LoVo (cell line): ENCODE results near the gene TAF15.

Experiments used
- DNase-seq: peaks from one replicate; pipeline ENCODE4 v3.0.0-alpha.2; 2016; ENCODE audit warnings: low spot score

TAF15 gene

DNA sequence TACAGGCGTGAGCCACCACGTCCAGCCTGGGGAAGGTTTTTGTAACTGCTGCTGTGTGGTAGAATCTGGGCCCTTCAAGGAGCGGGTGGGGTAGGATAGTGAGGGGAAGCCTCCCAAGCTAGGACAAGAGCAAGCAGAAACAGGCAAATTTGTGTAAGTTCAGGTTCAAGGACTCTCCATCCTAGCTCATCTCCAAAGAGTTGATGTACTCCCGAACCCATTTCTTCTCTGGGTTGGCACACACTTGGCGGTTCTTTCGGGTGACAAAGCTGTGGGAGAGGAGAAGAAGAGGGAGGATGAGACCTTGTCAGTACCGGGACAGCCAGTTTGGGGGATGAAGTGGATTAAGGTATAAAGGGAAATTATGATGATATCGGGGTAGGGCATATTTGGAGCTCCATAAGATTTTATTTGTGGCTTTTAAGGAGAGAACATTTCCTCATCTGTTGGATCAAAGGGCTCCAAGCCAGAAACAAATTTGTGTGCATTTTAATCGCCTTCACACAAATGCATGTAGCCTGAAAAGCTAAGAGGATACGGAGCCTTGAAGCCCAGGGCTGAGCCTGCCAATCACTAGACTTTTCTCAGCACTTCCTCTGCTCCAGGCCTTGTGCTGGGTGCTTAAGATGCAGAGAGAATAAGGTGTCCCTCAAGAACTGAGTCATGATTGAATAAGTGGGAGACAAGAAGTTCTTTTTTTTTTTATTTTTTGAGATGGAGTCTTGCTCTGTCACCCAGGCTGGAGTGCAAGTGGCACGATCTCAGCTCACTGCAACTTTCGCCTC, 63.1 kb downstream of the TAF15 start:
- no peak for DNase-seq

- no peak for DNase-seq
Observed at GRCh38 chr17:35875072-35875799, 66.0 kb downstream of the TAF15 start.

GRCh38 chr17:35875800-35876139, 66.5 kb downstream of the TAF15 start:
- DNase-seq: no peak

DNA sequence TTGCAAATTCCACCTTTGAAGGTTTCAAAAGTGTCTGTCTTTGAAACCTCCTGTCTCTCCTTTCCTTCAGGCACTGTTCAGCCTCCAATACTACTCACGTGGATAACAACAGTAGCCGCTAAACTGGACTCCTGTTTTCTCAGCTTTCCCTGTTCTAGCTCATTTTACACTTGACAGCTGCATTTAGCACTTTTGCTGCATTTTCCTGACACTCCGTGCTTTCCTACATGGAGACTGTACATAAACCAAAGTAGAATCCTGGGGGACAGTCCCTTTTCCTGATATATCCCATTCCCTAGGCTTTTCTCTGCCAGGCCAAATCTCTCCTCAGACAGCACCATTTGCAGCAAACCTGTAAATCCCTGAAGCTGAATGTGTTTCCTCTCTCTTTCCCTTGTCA, 67.2 kb downstream of the TAF15 start:
- no peak for DNase-seq

DNA sequence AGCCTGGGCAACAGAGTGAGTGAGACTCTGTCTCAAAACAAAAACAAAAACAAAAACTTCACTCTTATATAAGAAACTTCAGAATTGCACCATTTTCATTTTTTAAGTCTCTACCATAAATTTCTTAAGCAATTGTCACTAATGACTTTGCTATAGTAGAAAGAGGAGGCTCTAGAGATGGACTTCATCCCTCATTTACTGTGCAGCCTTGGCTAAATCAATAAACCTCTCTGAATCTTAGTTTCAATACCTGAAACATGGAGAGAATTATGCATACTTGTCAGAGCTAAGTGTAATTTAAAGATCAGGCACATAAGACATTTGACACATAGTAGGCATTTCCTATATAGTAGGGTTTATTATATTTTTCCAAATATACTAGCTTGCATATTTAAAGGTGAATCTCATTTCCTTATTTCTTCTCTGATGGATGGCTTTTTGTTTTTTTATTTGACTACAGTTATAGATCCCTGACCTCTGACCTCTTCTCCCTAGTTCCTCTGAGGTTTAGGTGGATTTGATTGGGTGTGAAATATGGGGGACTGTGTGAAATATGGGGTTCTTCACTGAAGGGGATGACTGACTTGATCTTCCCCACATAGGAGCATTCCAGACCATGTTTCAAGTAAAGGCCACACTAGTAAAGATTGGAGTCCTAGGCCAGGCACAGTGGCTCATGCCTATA, 68.2 kb downstream of the TAF15 start:
- no peak for DNase-seq

- no peak for DNase-seq
Observed at GRCh38 chr17:35878361-35878760, 69.1 kb downstream of the TAF15 start.

DNA sequence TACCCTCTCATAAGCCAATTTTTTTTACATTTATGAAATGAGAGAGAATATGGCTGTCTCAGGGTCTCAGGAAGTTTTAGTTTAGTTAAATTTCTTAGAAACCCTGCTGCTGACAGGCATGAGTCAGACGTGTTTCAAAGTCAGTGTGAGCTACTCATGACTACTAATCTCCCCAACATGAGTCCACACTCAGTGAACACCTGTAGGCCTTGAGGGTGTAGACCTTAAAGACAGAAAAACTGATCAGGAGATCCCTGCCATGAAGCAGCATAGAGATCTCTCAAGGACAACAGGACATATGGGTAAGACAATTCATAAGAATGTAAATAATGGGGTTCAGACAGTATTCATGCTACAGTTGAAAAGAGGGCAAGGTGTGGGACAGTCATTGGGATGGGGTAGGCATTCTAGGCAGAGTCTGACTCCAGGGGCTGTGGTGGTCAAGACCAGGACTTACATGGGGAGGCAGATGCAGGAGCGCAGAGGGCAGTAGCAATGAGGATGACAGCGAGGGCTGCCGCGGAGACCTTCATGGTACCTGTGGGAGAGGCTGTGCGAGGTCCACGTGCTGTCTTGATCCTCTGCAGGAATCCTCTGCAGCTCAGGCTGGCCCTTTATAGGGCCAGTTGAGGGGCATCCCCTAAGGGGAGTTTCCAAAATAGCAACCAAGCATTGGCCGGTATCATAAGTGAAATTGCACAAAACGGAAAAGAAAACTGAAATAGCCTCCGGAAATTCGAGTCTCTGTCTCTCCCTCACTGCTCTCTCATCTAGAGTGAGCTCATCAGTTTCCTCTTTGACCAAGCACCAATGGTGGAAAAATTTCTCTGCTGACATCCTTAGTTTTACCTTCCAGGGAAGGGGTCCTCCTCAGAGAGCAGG, 70.7 kb downstream of the TAF15 start, which contains the start of gene CCL5:
CCL5 (minus strand) TSS at position 588 of the 882 bp plus-strand sequence.
- no peak for DNase-seq

DNA sequence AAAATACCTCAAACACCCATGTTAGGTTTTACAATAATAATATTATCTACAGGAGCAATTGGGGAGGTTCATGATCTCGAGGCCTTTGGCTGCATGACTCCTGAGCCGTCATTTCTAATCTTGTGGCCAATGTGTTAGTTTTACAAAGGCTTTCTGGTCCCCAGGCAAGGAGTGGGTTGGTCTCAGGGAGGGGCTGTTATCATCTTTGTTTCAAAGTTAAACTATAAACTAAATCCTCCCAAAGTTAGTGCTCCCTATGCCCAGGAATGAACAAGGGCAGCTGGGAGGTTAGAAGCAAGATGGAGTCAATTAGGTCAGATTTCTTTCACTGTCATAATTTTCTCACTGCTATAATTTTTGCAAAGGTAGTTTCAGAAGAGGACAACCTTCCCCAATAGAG, 80.0 kb downstream of the TAF15 start:
- DNase-seq: no peak

- no peak for DNase-seq
Observed at GRCh38 chr17:35889818-35890773, 80.8 kb downstream of the TAF15 start.

GRCh38 chr17:35890774-35891155, 81.5 kb downstream of the TAF15 start:
- no peak for DNase-seq

DNA sequence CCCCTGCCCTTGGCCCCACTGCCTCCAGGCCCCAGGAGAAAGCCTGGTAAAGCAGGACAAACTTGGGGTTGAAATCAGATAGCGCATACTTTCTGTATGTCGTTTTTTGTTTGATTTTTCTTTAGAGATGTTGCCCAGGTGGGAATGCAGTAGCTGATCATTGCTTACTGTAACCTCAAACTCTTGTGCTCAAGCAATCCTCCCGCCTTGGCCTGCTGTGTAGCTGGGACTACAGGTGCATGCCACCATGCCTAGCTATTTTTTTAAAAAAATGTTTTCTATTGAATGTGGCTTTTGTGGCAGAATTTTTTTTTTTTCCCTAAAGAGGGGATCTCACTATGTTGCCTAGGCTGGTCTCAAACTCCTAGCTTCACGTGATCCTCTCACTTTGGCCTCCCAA, 82.0 kb downstream of the TAF15 start:
- DNase-seq: no peak

DNA sequence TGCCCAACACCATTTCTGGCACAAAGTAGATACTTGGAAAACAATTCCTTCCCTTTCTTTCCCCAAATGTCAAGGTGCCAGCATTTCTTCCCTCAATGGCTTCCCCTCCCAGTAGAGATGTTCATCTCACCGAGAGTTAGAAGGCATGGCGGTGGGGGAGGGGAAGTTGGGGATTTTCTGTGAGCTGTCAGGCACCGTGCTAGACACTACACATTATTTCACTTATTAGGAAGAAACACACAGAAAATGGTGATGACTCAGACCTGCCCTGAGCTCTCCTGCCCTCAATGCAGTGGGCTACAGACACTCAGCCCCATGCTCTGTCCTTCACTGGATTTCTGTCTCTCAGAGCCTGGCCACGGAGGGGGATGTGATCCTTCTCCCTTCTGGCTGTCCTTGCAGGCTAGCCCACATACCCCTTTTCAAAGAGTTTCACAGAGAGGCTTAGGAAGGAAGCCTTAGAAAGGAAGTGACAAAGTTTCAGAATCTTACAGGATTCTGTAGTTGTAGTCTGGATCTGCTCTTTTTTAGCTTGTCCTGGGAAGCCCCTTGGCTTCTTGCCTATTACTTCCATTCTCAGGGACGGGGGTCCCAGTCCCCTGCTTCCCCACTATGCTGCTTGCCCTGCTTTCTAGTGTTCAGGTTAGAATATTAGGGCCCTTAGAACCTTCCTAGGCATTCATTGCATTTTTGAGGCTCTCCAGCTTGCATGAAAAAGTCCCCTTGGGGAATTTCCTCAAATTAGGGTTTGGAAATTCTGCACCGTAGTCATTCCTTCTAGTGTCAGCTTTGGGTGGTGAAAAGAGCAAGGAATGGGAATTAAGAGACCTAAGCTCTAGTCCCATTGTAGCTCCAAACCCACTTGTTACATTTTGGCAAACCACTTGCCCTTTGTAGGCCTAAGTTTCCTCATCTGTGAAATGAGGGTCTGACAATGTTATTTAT, 83.1 kb downstream of the TAF15 start:
- DNase-seq: no peak

DNA sequence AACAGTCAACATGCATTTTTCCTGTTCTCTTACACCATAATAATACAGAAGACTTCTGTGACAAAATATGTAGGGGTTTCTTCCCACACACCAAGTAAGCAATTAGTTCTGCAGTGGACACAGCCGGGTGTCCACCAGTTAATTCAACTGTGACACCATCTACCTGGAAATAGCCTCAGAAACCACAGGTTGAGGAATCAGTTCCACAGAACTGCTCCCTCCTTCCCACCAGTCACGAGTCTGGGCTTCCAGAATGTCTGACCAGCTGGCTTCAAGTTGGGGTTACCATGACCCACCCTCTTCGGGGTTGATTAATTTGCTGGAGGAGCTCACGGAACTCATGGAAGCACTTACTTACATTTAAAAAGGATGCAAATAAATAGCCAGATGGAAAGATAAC, 84.5 kb downstream of the TAF15 start:
- DNase-seq: no peak

DNA sequence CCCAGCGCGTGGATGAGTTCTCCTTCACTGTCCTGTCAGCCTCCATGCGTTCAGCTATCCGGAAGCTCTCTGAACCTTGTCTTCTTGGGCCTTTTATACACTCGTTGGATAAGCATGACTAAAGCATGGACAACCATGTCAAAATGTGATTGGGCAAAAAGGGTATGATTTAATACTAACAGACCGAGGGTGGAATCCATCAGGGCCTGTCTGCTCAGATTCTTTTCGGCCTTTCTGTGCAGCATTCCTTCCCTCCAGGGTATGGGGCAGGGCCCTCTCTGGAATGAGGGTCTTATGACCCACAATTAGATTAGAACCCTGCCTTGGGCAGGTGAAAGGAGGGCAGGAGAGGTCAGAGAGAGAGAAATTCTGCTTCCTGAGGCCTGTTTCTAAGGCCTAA, 84.9 kb downstream of the TAF15 start:
- DNase-seq: no peak

DNA sequence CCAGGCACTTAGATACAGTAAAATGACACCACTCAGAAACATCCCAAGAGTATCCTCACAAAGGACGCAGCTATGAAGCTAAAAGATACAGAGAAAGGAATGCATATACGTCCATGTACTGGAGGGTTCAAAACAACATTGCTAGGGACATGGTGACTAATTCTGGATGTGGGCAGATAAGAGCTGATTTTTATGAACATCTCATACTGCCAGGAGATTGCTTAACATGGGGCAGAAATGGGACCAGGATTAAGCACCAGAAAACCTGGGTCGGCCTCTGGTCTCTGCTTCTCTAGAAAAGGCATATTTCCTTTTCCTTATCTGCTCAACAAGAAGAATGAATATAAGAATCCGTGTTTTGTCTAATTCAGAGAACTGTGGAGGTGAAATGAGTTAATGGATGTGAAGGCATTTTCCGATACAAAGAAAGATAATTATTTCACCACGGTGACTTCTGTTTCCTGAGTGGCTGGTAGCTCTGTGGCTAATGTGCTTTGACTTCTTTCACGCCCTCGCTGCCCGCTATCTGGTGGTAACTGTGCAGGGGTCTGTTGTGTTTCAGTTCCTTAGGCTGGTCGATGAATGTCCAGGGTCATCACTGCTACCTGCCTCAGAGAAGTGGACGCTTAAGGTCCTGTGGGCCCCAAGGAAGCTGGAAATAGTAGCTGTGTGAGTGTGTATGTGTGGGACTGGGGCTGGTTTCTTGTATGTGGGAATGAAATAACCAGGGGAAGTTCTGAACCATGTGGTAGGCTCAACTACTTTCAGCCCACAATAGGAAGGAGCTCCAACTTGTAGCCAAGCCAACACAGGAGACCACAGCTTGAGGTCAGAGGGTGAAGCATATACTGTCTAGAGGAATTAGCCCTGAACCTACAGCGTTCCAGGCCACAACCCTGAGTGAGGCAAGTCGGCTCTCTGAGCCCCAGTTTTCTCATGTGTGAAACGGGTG, 86.6 kb downstream of the TAF15 start:
- DNase-seq: no peak
